Gastroesophageal sphincter (tissue), 3 donors: ENCODE results near the gene XRRA1.

Source experiments
- CTCF ChIP-seq, 4 experiments: fragments of 200-600 bp in 2 of 4; fragments of 450-650 bp in 2 of 4; sonication (generic) in 1 of 4; IDR thresholded peaks; one replicate each; pipeline ENCODE4 v1.5.1; 2017 to 2019; ENCODE audit warnings: antibody characterized with exemption in 4 of 4, mild to moderate bottlenecking in 2 of 4, moderate library complexity in 2 of 4
- POLR2A ChIP-seq, 2 donors: fragments of 450-650 bp; IDR thresholded peaks; one replicate each; pipeline ENCODE4 v1.6.1; 2017; ENCODE audit warnings: antibody characterized with exemption in 2 of 2, mild to moderate bottlenecking in 2 of 2, moderate library complexity in 1 of 2
- POLR2AphosphoS5 ChIP-seq: sonication (generic); formaldehyde crosslinking; IDR thresholded peaks from one replicate; pipeline ENCODE4 v1.6.1; 2017; ENCODE audit warnings: antibody characterized with exemption

GRCh38 chr11:74902342-74902741, 46.5 kb downstream of the XRRA1 start:
- TF ChIP-seq CTCF (IDR thresholded peaks at IDR 0.05), result no peak
- no peak for TF ChIP-seq POLR2A (IDR thresholded peaks at IDR 0.05)
- no peak for TF ChIP-seq POLR2AphosphoS5
